Stimulated activated CD8-positive, alpha-beta memory T cell treated with anti-CD3 and anti-CD28 coated beads, Interleukin-4, amount 100 ng/mL, for 48 hours (primary cell): ENCODE measurements around the gene LDHAL6B.

Experiments
- DNase-seq: peaks from one replicate; pipeline ENCODE4 v3.0.0-alpha.2; 2020

Gene LDHAL6B

GRCh38 chr15:59255680-59256336, 49.2 kb downstream of the LDHAL6B start:
- peak; percentile 38 for DNase-seq

- no peak for DNase-seq
Measured at GRCh38 chr15:59256482-59256881, 49.8 kb downstream of the LDHAL6B start.

- DNase-seq, result no peak
Measured at GRCh38 chr15:59257140-59257539, 50.5 kb downstream of the LDHAL6B start.
